GM12874 (cell line): Measurements from ENCODE around the gene ZNF385C.

Source experiments
- TF ChIP-seq, protein P1 (sequence below): IDR thresholded peaks from 2 replicates; pipeline ENCODE4 v1.5.1; 2011; ENCODE audit warnings: low read depth, mild to moderate bottlenecking, control low read depth, low read length, moderate library complexity; ENCODE audit not compliant: insufficient read depth

Gene ZNF385C

DNA sequence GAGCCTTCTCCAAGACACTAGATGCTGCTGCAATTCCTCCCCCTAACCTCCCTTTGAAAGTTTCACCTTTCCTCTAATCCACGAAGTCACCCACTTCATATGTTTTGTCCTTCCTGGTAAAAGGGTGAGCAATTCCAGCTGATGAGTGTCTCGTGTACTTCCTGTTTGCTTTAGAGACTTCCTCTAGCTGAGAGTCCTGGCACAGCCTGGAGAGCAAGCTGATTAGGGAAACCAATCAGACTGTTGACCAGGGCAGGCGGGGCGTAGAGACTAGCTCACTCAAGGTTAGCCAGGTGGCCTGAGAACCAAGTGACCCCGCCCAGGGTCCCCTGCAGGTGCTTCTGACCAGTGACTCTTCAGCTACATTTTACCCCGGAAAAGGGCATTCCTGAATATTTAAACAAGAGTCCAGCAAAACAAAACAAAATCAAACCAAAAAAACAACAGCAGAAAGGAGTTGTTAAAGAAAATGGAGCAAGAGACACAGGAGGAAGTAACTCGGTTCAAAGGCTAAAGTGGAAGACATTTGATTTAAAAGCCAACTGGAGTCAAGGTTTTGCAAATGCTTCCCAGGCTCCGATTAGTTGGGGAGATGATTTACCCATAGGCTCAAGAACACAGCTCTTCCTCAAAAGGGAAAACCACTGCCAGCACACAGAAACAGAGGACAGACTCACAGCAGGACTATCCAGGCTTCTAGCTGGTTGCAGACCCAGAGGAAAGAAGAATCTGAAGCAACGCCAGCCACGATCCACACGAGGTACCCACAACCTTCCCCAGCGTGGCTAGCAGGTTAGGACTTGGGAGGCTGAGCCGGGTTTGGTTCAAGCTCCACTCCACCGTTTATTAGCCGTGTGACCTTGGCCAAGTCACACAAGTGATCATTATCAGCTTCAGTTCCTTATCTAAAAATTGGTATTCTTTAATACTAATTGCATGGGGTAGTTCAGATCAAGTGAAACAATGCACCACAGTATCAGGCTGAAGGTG is 37.7 kb upstream of the ZNF385C start:
- TF ChIP-seq, protein P1, sequence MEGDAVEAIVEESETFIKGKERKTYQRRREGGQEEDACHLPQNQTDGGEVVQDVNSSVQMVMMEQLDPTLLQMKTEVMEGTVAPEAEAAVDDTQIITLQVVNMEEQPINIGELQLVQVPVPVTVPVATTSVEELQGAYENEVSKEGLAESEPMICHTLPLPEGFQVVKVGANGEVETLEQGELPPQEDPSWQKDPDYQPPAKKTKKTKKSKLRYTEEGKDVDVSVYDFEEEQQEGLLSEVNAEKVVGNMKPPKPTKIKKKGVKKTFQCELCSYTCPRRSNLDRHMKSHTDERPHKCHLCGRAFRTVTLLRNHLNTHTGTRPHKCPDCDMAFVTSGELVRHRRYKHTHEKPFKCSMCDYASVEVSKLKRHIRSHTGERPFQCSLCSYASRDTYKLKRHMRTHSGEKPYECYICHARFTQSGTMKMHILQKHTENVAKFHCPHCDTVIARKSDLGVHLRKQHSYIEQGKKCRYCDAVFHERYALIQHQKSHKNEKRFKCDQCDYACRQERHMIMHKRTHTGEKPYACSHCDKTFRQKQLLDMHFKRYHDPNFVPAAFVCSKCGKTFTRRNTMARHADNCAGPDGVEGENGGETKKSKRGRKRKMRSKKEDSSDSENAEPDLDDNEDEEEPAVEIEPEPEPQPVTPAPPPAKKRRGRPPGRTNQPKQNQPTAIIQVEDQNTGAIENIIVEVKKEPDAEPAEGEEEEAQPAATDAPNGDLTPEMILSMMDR, result no peak

DNA sequence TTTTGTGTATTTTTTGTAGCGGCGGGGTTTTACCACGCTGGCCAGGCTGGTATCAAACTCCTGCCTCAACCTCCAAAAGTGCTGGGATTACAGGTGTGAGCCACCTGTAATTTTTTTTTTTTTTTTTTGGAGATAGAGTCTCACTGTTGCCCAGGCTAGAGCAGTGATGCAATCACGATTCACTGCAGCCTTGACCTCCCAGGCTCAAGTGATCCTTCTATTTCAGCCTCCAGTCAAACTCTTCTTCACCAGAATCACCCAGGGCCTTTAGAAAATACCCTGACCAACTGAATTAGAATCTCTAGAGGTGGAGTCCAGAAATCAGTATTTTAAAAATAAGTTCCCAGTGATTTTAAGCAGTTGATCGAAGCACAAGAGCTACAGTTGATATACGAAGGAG is 36.9 kb upstream of the ZNF385C start:
- TF ChIP-seq, protein P1, result no peak

DNA sequence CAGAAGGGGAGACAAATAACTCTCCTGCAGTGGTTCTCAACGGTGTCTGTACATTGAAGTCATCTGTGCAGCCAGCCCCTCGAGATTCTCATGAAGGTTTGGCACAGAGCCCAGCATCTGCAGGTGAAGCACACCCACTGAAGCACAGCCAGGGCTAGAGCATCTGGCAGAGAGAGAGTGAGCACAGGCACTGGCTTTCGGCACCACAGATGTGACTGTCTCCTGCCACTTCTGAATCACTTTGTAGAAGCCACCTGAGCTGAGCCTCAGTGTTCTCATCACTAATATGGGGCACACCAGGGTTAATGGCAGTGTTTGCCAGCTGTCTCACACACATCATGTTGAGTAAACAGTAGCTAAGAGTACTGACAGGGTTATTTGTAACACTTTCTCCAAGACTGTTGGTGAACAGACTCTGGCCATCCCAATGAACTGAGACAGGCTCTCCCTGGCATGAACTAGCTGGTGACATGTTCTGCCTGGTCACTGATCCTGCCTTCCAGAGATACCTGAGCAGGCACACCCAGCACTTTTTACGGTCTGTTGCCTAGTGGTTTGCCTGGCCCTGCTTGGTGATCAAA is 35.3 kb upstream of the ZNF385C start:
- TF ChIP-seq, protein P1, result no peak

DNA sequence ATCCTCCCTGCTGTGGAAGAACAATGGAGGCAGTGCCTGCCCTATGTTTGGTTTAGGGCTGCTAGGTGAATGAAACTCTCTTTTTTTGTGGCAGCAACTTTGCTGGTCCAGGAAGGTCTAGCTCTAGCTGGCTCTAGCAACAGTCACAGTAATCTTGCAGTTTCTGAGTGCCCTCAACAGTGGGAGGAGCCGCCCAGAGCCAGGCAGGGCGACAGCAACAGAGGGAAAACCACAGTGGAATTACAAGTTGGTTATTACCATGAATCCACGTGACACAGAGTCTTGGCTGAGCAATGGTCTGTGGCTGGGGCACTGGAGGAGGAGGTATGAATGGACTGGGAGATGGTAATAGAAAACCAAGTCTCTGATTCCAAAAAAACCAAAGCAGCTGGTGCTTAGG is 34.7 kb upstream of the ZNF385C start:
- TF ChIP-seq, protein P1, result no peak

DNA sequence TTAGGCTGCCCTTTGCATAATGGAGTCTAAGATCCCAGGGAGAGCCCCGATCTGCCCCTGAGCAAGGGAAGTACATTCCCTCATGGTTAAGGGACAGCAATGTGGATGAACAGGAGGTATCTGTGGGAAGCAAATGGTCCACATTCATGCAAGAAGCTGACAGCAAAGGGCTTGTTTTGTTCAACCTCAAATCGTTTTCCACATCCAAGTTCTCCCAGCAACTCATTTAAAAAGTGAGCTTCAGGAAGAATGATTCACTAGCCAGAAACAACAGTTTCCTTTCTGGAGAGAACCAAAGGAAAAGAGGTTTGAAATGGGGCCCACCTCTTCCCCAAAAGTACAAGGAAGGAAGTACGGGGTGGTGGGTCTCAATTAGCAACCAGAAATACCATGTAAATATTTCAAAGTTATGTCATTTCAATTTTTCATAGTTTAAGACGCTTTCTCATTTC is 33.7 kb upstream of the ZNF385C start:
- TF ChIP-seq, protein P1, result no peak

DNA sequence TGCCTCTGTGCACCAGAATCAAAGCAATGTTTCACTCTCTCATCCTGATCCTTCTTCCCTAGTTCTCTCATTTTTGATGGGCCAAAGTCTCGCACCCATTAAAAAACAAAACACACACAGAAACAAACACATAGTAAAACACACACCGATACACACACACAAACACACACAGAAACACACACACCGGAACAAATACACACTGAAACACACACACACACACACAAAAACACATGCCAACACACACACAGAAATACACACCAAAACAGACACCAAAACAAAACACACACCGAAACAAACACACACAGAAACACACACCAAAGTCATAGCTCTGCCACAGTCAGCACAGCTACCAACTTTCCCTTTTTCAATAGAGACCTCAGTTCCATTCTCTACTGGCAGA is 33.0 kb upstream of the ZNF385C start:
- TF ChIP-seq, protein P1, result no peak

DNA sequence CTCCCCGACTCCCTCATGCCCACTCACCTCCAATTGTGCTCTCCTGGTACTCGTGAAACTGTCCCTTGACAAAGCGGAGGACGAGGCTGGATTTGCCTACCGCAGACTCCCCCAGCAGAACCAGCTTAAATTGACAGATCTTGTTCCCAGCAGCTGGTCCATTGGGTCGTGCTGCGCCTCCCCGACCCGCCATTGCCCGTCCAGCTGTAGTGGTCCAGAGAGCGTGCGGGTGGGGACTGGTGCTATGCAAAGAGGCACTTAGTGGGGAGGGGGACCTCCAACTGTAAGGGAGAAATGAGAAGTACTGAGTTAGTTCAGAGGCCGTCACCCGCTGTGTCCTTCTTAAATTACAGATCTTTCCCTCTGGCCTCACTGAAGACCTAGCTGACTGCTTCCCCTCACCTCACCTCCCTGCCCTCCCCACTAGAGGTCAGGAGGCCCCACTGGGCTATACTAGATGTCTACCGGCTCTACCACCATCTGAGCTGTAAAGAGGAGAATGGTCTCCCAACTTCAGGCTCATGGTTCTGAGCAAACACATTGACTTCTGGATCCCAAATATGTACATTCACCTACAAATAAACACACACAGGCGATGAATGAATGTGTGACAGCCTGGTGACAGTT is 32.1 kb upstream of the ZNF385C start:
- TF ChIP-seq, protein P1, result no peak
